IPS-20b (cell line): ENCODE data around the gene TFF3.

Source experiments
- H3K27ac ChIP-seq: one replicate; pipeline ENCODE4 v1.5.1; 2013; ENCODE audit warnings: low read length
- H3K27me3 ChIP-seq: 2 replicates; pipeline ENCODE4 v1.6.1; 2013; ENCODE audit warnings: mild to moderate bottlenecking, low read length, inconsistent platforms; ENCODE audit not compliant: insufficient read depth
- H3K36me3 ChIP-seq: 2 replicates; pipeline ENCODE4 v1.6.1; 2013; ENCODE audit warnings: low read depth, mild to moderate bottlenecking, inconsistent platforms, low read length, moderate library complexity; ENCODE audit not compliant: insufficient read depth
- H3K4me1 ChIP-seq: 2 replicates; pipeline ENCODE4 v1.6.1; 2013; ENCODE audit warnings: mild to moderate bottlenecking, control low read depth, inconsistent platforms, low read length, moderate library complexity; ENCODE audit not compliant: insufficient read depth
- H3K4me3 ChIP-seq: 2 replicates; pipeline ENCODE4 v1.5.1; 2013; ENCODE audit warnings: mild to moderate bottlenecking, low read length, inconsistent platforms
- H3K9ac ChIP-seq: 2 replicates; pipeline ENCODE4 v1.6.1; 2013; ENCODE audit warnings: low read depth, mild to moderate bottlenecking, inconsistent platforms, low read length, moderate library complexity
- H3K9me3 ChIP-seq: 2 replicates; pipeline ENCODE4 v1.6.1; 2013; ENCODE audit warnings: mild to moderate bottlenecking, low read depth, low read length, inconsistent platforms; ENCODE audit not compliant: insufficient read depth

The TFF3 gene

GRCh38 chr21:42353623-42354022, 38.4 kb upstream of the TFF3 start:
- Histone ChIP-seq H3K36me3 (no peaks in the 10 kb centered on the region), H3K27me3 (no peaks in the 10 kb centered on the region), H3K9ac (no peak overlapping the region), H3K9me3 (no peaks in the 10 kb centered on the region), H3K4me1 (no peaks in the 10 kb centered on the region), H3K4me3 (no peak overlapping the region), H3K27ac (no peak overlapping the region)

GRCh38 chr21:42352441-42353095, 37.4 kb upstream of the TFF3 start:
- Histone ChIP-seq H3K4me3 (no peak overlapping the region), H3K4me1 (no peaks in the 10 kb centered on the region), H3K9ac (no peak overlapping the region), H3K9me3 (no peaks in the 10 kb centered on the region), H3K27me3 (no peaks in the 10 kb centered on the region), H3K36me3 (no peaks in the 10 kb centered on the region), H3K27ac (no peak overlapping the region)

GRCh38 chr21:42351626-42352440, 36.6 kb upstream of the TFF3 start:
- H3K9me3 ChIP-seq = no peaks in the 10 kb centered on the region
- H3K36me3 ChIP-seq = no peaks in the 10 kb centered on the region
- H3K27ac ChIP-seq = no peak overlapping the region
- no peak overlapping the region for H3K9ac ChIP-seq
- H3K27me3 ChIP-seq = no peaks in the 10 kb centered on the region
- H3K4me1 ChIP-seq = no peaks in the 10 kb centered on the region
- no peak overlapping the region for H3K4me3 ChIP-seq

GRCh38 chr21:42350927-42351426, 35.8 kb upstream of the TFF3 start, which contains the start of gene TFF2:
TSS of gene TFF2 (minus strand) at chr21:42350994. CDS start at chr21:42350957, 37 bp downstream.
- Histone ChIP-seq H3K4me1 (no peaks in the 10 kb centered on the region), H3K9ac (no peak within 1 kb of the TSS), H3K27ac (no peak within 1 kb of the TSS), H3K9me3 (no peaks in the 10 kb centered on the region), H3K27me3 (no peaks in the 10 kb centered on the region), H3K4me3 (no peak within 1 kb of the TSS), H3K36me3 (no peaks in the 10 kb centered on the region)

GRCh38 chr21:42350318-42350910, 35.2 kb upstream of the TFF3 start:
- no peaks in the 10 kb centered on the region for H3K9me3 ChIP-seq
- H3K4me1 ChIP-seq = no peaks in the 10 kb centered on the region
- no peak overlapping the region for H3K27ac ChIP-seq
- no peak overlapping the region for H3K4me3 ChIP-seq
- H3K9ac ChIP-seq = no peak overlapping the region
- H3K36me3 ChIP-seq = no peaks in the 10 kb centered on the region
- H3K27me3 ChIP-seq = no peaks in the 10 kb centered on the region

- no peaks in the 10 kb centered on the region for H3K4me1 ChIP-seq
- H3K9me3 ChIP-seq = no peaks in the 10 kb centered on the region
- no peaks in the 10 kb centered on the region for H3K27me3 ChIP-seq
- no peak overlapping the region for H3K27ac ChIP-seq
- H3K9ac ChIP-seq = no peak overlapping the region
- no peak overlapping the region for H3K4me3 ChIP-seq
- no peaks in the 10 kb centered on the region for H3K36me3 ChIP-seq
These were observed 34.5 kb upstream of the TFF3 start for GRCh38 chr21:42349420-42350317.

- no peak overlapping the region for H3K9ac ChIP-seq
- no peaks in the 10 kb centered on the region for H3K36me3 ChIP-seq
- no peaks in the 10 kb centered on the region for H3K9me3 ChIP-seq
- H3K27ac ChIP-seq = no peak overlapping the region
- H3K4me3 ChIP-seq = no peak overlapping the region
- H3K27me3 ChIP-seq = no peaks in the 10 kb centered on the region
- no peaks in the 10 kb centered on the region for H3K4me1 ChIP-seq
These were observed 33.6 kb upstream of the TFF3 start for GRCh38 chr21:42348762-42349161.

GRCh38 chr21:42347601-42348327, 32.6 kb upstream of the TFF3 start:
- Histone ChIP-seq H3K4me1 (no peaks in the 10 kb centered on the region), H3K9me3 (no peaks in the 10 kb centered on the region), H3K36me3 (no peaks in the 10 kb centered on the region), H3K9ac (no peak overlapping the region), H3K4me3 (no peak overlapping the region), H3K27ac (no peak overlapping the region), H3K27me3 (no peaks in the 10 kb centered on the region)

GRCh38 chr21:42346866-42347600, 31.8 kb upstream of the TFF3 start:
- H3K36me3 ChIP-seq = no peaks in the 10 kb centered on the region
- H3K9me3 ChIP-seq = no peaks in the 10 kb centered on the region
- H3K27ac ChIP-seq = no peak overlapping the region
- H3K9ac ChIP-seq = no peak overlapping the region
- H3K4me1 ChIP-seq = no peaks in the 10 kb centered on the region
- H3K4me3 ChIP-seq = no peak overlapping the region
- H3K27me3 ChIP-seq = no peaks in the 10 kb centered on the region

GRCh38 chr21:42346441-42346840, 31.2 kb upstream of the TFF3 start:
- H3K4me1 ChIP-seq = no peaks in the 10 kb centered on the region
- no peak overlapping the region for H3K27ac ChIP-seq
- no peaks in the 10 kb centered on the region for H3K27me3 ChIP-seq
- H3K4me3 ChIP-seq = no peak overlapping the region
- H3K9ac ChIP-seq = no peak overlapping the region
- no peaks in the 10 kb centered on the region for H3K9me3 ChIP-seq
- H3K36me3 ChIP-seq = no peaks in the 10 kb centered on the region
